MM.1S (cell line): Measurements from ENCODE around the gene B3GALT2.

Experiments used
- DNase-seq: peaks from one replicate; pipeline ENCODE4 v3.0.0-alpha.2; 2015
- H2AFZ ChIP-seq: fragments of 300-600 bp; sonication (generic); 2 replicates; pipeline ENCODE4 v1.6.0; 2016; ENCODE audit warnings: antibody characterized with exemption, low read length
- H3F3A ChIP-seq: fragments of 300-600 bp; sonication (generic); 2 replicates; pipeline ENCODE4 v1.6.1; 2016; ENCODE audit warnings: mild to moderate bottlenecking, antibody characterized with exemption, low read length, moderate library complexity, mixed read lengths; ENCODE audit not compliant: insufficient read depth
- H3K27ac ChIP-seq: fragments of 300-600 bp; sonication (generic); 2 replicates; pipeline ENCODE4 v1.5.1; 2016; ENCODE audit warnings: mild to moderate bottlenecking, low read length
- H3K27me3 ChIP-seq: fragments of 300-600 bp; sonication (generic); replicated peaks from 2 replicates; pipeline ENCODE4 v1.6.0; 2016; ENCODE audit warnings: low read length; ENCODE audit not compliant: insufficient read depth
- H3K36me3 ChIP-seq: fragments of 300-600 bp; sonication (generic); replicated peaks from 2 replicates; pipeline ENCODE4 v1.6.1; 2016; ENCODE audit warnings: mild to moderate bottlenecking, low read length, mixed read lengths; ENCODE audit not compliant: insufficient read depth
- H3K4me1 ChIP-seq: fragments of 300-600 bp; sonication (generic); 2 replicates; pipeline ENCODE4 v1.6.1; 2016; ENCODE audit warnings: low read length, mixed read lengths
- H3K4me2 ChIP-seq: fragments of 300-600 bp; sonication (generic); 2 replicates; pipeline ENCODE4 v1.6.0; 2016; ENCODE audit warnings: low read depth, low read length
- H3K4me3 ChIP-seq: fragments of 300-600 bp; sonication (generic); 2 replicates; pipeline ENCODE4 v1.5.1; 2016; ENCODE audit warnings: low read length, mixed read lengths
- H3K79me2 ChIP-seq: fragments of 300-600 bp; sonication (generic); 2 replicates; pipeline ENCODE4 v1.6.1; 2016; ENCODE audit warnings: mixed run types, low read length, mixed read lengths
- H3K9ac ChIP-seq: fragments of 300-600 bp; sonication (generic); 2 replicates; pipeline ENCODE4 v1.6.1; 2016; ENCODE audit warnings: low read length, mixed read lengths
- H3K9me2 ChIP-seq: fragments of 300-600 bp; sonication (generic); replicated peaks from 2 replicates; pipeline ENCODE4 v1.6.1; 2016; ENCODE audit warnings: mild to moderate bottlenecking, low read length, mixed read lengths; ENCODE audit not compliant: insufficient read depth
- H3K9me3 ChIP-seq: fragments of 300-600 bp; sonication (generic); replicated peaks from 2 replicates; pipeline ENCODE4 v1.6.1; 2016; ENCODE audit warnings: mild to moderate bottlenecking, low read length, mixed read lengths; ENCODE audit not compliant: insufficient read depth
- H4K20me1 ChIP-seq: fragments of 300-600 bp; sonication (generic); 2 replicates; pipeline ENCODE4 v1.6.1; 2016; ENCODE audit warnings: mild to moderate bottlenecking, low read length, moderate library complexity, mixed read lengths; ENCODE audit not compliant: insufficient read depth
- CTCF ChIP-seq: fragments of 300-600 bp; sonication (generic); IDR thresholded peaks from 2 replicates; pipeline ENCODE4 v1.5.1; 2016; ENCODE audit warnings: antibody characterized with exemption, low read length, mixed read lengths
- EZH2 ChIP-seq: fragments of 300-600 bp; sonication (generic); optimal IDR thresholded peaks from 2 replicates; pipeline ENCODE3; 2017; ENCODE audit warnings: low read depth, mild to moderate bottlenecking, antibody characterized with exemption, low read length, mixed read lengths
- EZH2phosphoT487 ChIP-seq: fragments of 300-600 bp; sonication (generic); IDR thresholded peaks from 2 replicates; pipeline ENCODE4 v1.6.1; 2018; ENCODE audit warnings: antibody characterized with exemption, low read length

Gene B3GALT2

GRCh38 chr1:193156117-193156821, 30.1 kb downstream of the B3GALT2 start:
- H3K27ac ChIP-seq: no peak overlapping the region
- no peak overlapping the region for H3K9ac ChIP-seq
- H3F3A ChIP-seq: peaks cover 4% of the 10 kb centered on the region; the same call in 1 of the 2 replicates

GRCh38 chr1:193144999-193145398, 41.4 kb downstream of the B3GALT2 start:
- no peak for DNase-seq
- H3K27ac ChIP-seq: no peak overlapping the region
- no peaks in the 10 kb centered on the region for H3K9me2 ChIP-seq
- no peak overlapping the region for H3K4me3 ChIP-seq
- no peaks in the 10 kb centered on the region for H3K9me3 ChIP-seq
- no peak overlapping the region for H2AFZ ChIP-seq
- TF ChIP-seq CTCF (no peak), EZH2 (no peak), EZH2phosphoT487 (no peak)
- H3F3A ChIP-seq: 0 out of 2 replicates have a peak, but pooled peaks cover 3% of the 10 kb centered on the region
- H3K4me1 ChIP-seq: 0 out of 2 replicates have a peak, but pooled peaks cover 8% of the 10 kb centered on the region
- no peaks in the 10 kb centered on the region; the same call in 1 of the 2 replicates for H4K20me1 ChIP-seq
- H3K9ac ChIP-seq: no peak overlapping the region
- H3K36me3 ChIP-seq: peaks cover 19% of the 10 kb centered on the region
- peaks cover 48% of the 10 kb centered on the region for H3K79me2 ChIP-seq
- H3K4me2 ChIP-seq: no peak overlapping the region
- no peaks in the 10 kb centered on the region for H3K27me3 ChIP-seq

More at GRCh38 chr1:193156117-193156821, 30.1 kb downstream of the B3GALT2 start:
- TF ChIP-seq EZH2: no peak
- no peak for TF ChIP-seq EZH2phosphoT487
- no peak for TF ChIP-seq CTCF
- peaks cover 12% of the 10 kb centered on the region for H3K79me2 ChIP-seq
- no peak for DNase-seq
- no peaks in the 10 kb centered on the region for H4K20me1 ChIP-seq
- no peak overlapping the region for H2AFZ ChIP-seq
- H3K4me2 ChIP-seq: no peak overlapping the region
- no peaks in the 10 kb centered on the region for H3K9me3 ChIP-seq
- peaks cover 7% of the 10 kb centered on the region for H3K36me3 ChIP-seq
- no peaks in the 10 kb centered on the region for H3K9me2 ChIP-seq
- peaks cover 5% of the 10 kb centered on the region; the same call in 1 of the 2 replicates for H3K4me1 ChIP-seq
- H3K4me3 ChIP-seq: no peak overlapping the region
- no peaks in the 10 kb centered on the region for H3K27me3 ChIP-seq

- no peak overlapping the region for H2AFZ ChIP-seq
- H3K79me2 ChIP-seq: peaks cover 53% of the 10 kb centered on the region
- H3K4me1 ChIP-seq: 0 out of 2 replicates have a peak, but pooled peaks cover 8% of the 10 kb centered on the region
- H4K20me1 ChIP-seq: no peaks in the 10 kb centered on the region; the same call in 1 of the 2 replicates
- TF ChIP-seq EZH2phosphoT487 (no peak), EZH2 (no peak), CTCF (no peak)
- H3K27me3 ChIP-seq: no peaks in the 10 kb centered on the region
- H3K9me2 ChIP-seq: no peaks in the 10 kb centered on the region
- H3K9me3 ChIP-seq: no peaks in the 10 kb centered on the region
- H3K4me2 ChIP-seq: no peak overlapping the region
- no peak overlapping the region for H3K9ac ChIP-seq
- no peak overlapping the region for H3K4me3 ChIP-seq
- 0 out of 2 replicates have a peak, but pooled peaks cover 3% of the 10 kb centered on the region for H3F3A ChIP-seq
- H3K36me3 ChIP-seq: peaks cover 21% of the 10 kb centered on the region
- H3K27ac ChIP-seq: no peak overlapping the region
- no peak for DNase-seq
Measured at GRCh38 chr1:193144361-193144938, 42.0 kb downstream of the B3GALT2 start.
